Keratinocyte (primary cell): ENCODE measurements around the gene CNIH1.

Source experiments
- CTCF ChIP-seq, 3 experiments: IDR thresholded peaks in 1 of 3; conservative IDR thresholded peaks in 1 of 3; optimal IDR thresholded peaks in 1 of 3; 2 replicates in 2 of 3; 3 replicates in 1 of 3; pipeline versions ENCODE3 to v1.5.1; 2011; ENCODE audit warnings: low read length in 3 of 3, mild to moderate bottlenecking in 3 of 3, moderate library complexity in 2 of 3, control low read depth in 1 of 3, inconsistent platforms in 1 of 3; ENCODE audit not compliant: insufficient read depth in 2 of 3; ENCODE audit errors: extremely low read depth in 1 of 3
- EZH2 ChIP-seq: IDR thresholded peaks from one replicate; pipeline ENCODE4 v1.6.1; 2012; ENCODE audit warnings: inconsistent platforms, mild to moderate bottlenecking, low read length, moderate library complexity

GRCh38 chr14:54480830-54481562 is 39.8 kb upstream of the CNIH1 start:
- TF ChIP-seq EZH2 = no peak
- TF ChIP-seq CTCF (optimal IDR thresholded peaks at IDR 0.05 in 1 of 3, IDR thresholded peaks at IDR 0.05 in 1 of 3, conservative IDR thresholded peaks at IDR 0.05 in 1 of 3; ENCODE audit: extremely low read depth in 1 of 3, insufficient read depth in 2 of 3, low read length in 3 of 3) = no peak
